GM12873 (cell line): ENCODE results near the gene KCNA1.

Experiments
- TF ChIP-seq, protein P1 (sequence below): IDR thresholded peaks from 2 replicates; pipeline ENCODE4 v1.5.1; 2012; ENCODE audit warnings: low read depth, mild to moderate bottlenecking, moderate library complexity, low read length, control low read depth; ENCODE audit not compliant: insufficient read depth; ENCODE audit errors: missing control alignments

Gene KCNA1

GRCh38 chr12:4939418-4940023, 29.8 kb downstream of the KCNA1 start:
- TF ChIP-seq, protein P1, sequence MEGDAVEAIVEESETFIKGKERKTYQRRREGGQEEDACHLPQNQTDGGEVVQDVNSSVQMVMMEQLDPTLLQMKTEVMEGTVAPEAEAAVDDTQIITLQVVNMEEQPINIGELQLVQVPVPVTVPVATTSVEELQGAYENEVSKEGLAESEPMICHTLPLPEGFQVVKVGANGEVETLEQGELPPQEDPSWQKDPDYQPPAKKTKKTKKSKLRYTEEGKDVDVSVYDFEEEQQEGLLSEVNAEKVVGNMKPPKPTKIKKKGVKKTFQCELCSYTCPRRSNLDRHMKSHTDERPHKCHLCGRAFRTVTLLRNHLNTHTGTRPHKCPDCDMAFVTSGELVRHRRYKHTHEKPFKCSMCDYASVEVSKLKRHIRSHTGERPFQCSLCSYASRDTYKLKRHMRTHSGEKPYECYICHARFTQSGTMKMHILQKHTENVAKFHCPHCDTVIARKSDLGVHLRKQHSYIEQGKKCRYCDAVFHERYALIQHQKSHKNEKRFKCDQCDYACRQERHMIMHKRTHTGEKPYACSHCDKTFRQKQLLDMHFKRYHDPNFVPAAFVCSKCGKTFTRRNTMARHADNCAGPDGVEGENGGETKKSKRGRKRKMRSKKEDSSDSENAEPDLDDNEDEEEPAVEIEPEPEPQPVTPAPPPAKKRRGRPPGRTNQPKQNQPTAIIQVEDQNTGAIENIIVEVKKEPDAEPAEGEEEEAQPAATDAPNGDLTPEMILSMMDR = no peak

- TF ChIP-seq, protein P1 = no peak
Observed at GRCh38 chr12:4943067-4943937, 33.6 kb downstream of the KCNA1 start.

- TF ChIP-seq, protein P1 = no peak
Observed at GRCh38 chr12:4943938-4944284, 34.2 kb downstream of the KCNA1 start.

DNA sequence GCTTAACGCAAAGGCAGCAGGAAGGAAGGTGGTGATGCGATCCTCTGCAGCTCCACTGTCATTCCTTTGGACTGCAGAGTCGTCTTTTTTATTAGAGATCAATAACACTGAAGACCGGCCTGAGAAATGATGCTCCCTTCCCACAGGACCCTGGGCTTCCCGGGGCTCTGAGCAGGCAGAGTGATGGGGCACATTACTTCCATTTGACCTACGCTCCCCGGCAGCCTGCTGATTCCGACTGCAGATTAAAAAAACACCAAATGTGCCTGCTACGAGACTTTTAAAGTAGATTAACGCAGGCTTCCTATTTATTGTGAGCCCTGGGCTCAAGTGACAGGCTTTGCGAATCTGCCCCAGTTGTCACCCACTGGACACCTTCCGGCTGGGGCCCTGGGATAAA, 37.5 kb downstream of the KCNA1 start:
- TF ChIP-seq, protein P1 = no peak

DNA sequence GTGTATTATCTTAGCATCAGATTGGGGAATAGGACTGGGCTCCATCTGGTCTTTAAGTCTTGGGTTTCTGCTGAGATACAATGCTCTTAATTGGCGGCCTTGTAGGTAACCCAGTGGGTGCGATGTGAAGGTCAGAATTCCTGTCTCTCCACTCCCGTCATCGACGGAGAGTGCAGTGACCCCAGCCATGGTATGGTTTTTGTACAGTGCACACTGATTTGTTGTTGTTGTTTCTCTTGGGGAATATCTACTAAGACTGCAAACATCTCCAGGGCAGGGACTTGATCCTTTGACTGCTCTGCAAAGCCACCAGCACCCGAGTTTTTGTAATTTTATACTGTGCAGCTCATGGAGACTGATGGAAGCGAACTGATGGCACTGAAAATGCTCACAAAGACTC, 41.4 kb downstream of the KCNA1 start:
- TF ChIP-seq, protein P1 = no peak

GRCh38 chr12:4951601-4952000, 41.9 kb downstream of the KCNA1 start:
- TF ChIP-seq, protein P1 = no peak

GRCh38 chr12:4954621-4955354, 45.1 kb downstream of the KCNA1 start:
- TF ChIP-seq, protein P1 = no peak
